Measurements from ENCODE around the gene MED15.

GRCh38 chr22:20547029-20547428, 39.6 kb downstream of the MED15 start:
- TF ChIP-seq EZH2 (IDR thresholded peaks at IDR 0.05; ENCODE audit: low read depth, unreplicated experiment) (no peak), CTCF (conservative IDR thresholded peaks at IDR 0.05; ENCODE audit: low read depth in 2 of 2) (no peak), POLR2AphosphoS5 (IDR thresholded peaks at IDR 0.05; ENCODE audit: low read depth) (no peak), STAT1 (IDR thresholded peaks at IDR 0.05; ENCODE audit: unreplicated experiment) (no peak), REST (IDR thresholded peaks at IDR 0.05; ENCODE audit: unreplicated experiment) (no peak), EZH2phosphoT487 (IDR thresholded peaks at IDR 0.05; ENCODE audit: unreplicated experiment) (no peak), ETS1 (IDR thresholded peaks at IDR 0.05) (no peak), ZNF114 (CRISPR knock-in tag; IDR thresholded peaks at IDR 0.05) (no peak), CREB1 (CRISPR knock-in tag; IDR thresholded peaks at IDR 0.05; ENCODE audit: low read depth) (no peak), NANOG (IDR thresholded peaks at IDR 0.05; ENCODE audit: borderline replicate concordance) (no peak)
